ENCODE data around the gene VAC14.

The VAC14 gene

GRCh38 chr16:70638814-70639792 lies 161.9 kb downstream of the VAC14 start:
- peak; percentile 57 for DNase-seq

Data from fibroblast of skin of abdomen (primary cell).